ENCODE measurements around the gene OR9A2. TPM values are rescaled to one million over a fixed set of nuclear protein-coding genes. Genes with fewer than 3 reads are reported as not detected.

OR9A2 gene
- polyA plus RNA-seq, 12 donors, result not detected

Other genes starting within 250 kb of the OR9A2 start
- 10 to 100 TPM in 3 of 12 donors, 1 to 10 TPM in 8, not detected in 1; 2.1 to 34.3 (median 5.1) TPM for gene EPHB6, start 172.1 kb downstream of the OR9A2 start, polyA plus RNA-seq (ENCODE audit: insufficient read length in 12 of 12)
- gene TRPV6, start 141.4 kb downstream of the OR9A2 start, polyA plus RNA-seq (ENCODE audit: insufficient read length in 12 of 12), result 1 to 10 TPM in 1 of 12 donors, under 1 TPM in 9, not detected in 2; 0.09 to 1.8 (median 0.18) TPM
- gene TRPV5, start 93.4 kb downstream of the OR9A2 start, polyA plus RNA-seq (ENCODE audit: insufficient read length in 12 of 12), result under 1 TPM in 6 of 12 donors, not detected in 6; 0.05 to 0.18 (median 0.10) TPM
- under 1 TPM in 7 of 12 donors, not detected in 5; 0.21 to 0.70 (median 0.52) TPM for gene LLCFC1, start 87.6 kb downstream of the OR9A2 start, polyA plus RNA-seq (ENCODE audit: insufficient read length in 12 of 12)
- 1 to 10 TPM in 9 of 12 donors, under 1 TPM in 1, not detected in 2; 0.54 to 3.2 (median 1.6) TPM for gene KEL, start 64.8 kb downstream of the OR9A2 start, polyA plus RNA-seq (ENCODE audit: insufficient read length in 12 of 12)
- not detected for gene OR6V1, start 25.2 kb upstream of the OR9A2 start, polyA plus RNA-seq (ENCODE audit: insufficient read length in 12 of 12)
- gene PIP, start 104.9 kb upstream of the OR9A2 start, polyA plus RNA-seq (ENCODE audit: insufficient read length in 12 of 12), result not detected
- gene TAS2R39, start 156.3 kb upstream of the OR9A2 start, polyA plus RNA-seq (ENCODE audit: insufficient read length in 12 of 12), result not detected
- not detected for gene TAS2R40, start 194.9 kb upstream of the OR9A2 start, polyA plus RNA-seq (ENCODE audit: insufficient read length in 12 of 12)
- gene GSTK1, start 236.3 kb upstream of the OR9A2 start, polyA plus RNA-seq (ENCODE audit: insufficient read length in 12 of 12), result 100 to 1,000 TPM in 2 of 12 donors, 10 to 100 TPM in 9, not detected in 1; 72.2 to 111 (median 84.4) TPM

All from muscle of arm (tissue), 12 donors.